HG02678 (cell line): ENCODE results near the gene SCGB3A1.

ENCODE experiments used
- ATAC-seq: cut with Tn5 transposase; IDR thresholded peaks from one replicate; pipeline ENCODE4 v1.9.1; 2021; ENCODE audit warnings: mild to moderate bottlenecking, moderate library complexity; ENCODE audit not compliant: unreplicated experiment

Gene SCGB3A1, protein sequence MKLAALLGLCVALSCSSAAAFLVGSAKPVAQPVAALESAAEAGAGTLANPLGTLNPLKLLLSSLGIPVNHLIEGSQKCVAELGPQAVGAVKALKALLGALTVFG

GRCh38 chr5:180591311-180591887, at the start of gene SCGB3A1:
SCGB3A1 (minus strand) TSS chr5:180591499; CDS start chr5:180591462, 37 bp downstream.
- no peak for ATAC-seq

GRCh38 chr5:180640611-180640860, 49.2 kb upstream of the SCGB3A1 start:
- ATAC-seq: no peak

GRCh38 chr5:180639741-180640610, 48.7 kb upstream of the SCGB3A1 start:
- ATAC-seq: no peak

DNA sequence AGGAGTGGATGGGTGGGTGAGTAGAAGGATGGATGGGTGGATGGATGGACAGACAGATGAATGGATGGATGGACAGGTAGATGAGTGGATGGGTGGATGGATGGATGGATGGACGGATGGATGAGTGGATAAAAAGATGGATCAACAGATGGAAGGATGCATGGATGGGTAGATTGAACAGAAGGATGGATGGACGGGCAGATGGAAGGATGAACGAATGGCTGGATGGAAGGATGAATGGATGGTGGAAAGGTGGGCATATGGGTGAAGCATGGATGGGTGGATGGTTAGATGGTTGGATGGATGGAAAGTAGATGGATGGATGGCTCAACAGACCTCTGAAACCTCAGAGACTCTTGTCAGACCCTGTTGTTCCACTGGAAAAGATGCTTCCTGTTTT, 48.0 kb upstream of the SCGB3A1 start:
- ATAC-seq: no peak

DNA sequence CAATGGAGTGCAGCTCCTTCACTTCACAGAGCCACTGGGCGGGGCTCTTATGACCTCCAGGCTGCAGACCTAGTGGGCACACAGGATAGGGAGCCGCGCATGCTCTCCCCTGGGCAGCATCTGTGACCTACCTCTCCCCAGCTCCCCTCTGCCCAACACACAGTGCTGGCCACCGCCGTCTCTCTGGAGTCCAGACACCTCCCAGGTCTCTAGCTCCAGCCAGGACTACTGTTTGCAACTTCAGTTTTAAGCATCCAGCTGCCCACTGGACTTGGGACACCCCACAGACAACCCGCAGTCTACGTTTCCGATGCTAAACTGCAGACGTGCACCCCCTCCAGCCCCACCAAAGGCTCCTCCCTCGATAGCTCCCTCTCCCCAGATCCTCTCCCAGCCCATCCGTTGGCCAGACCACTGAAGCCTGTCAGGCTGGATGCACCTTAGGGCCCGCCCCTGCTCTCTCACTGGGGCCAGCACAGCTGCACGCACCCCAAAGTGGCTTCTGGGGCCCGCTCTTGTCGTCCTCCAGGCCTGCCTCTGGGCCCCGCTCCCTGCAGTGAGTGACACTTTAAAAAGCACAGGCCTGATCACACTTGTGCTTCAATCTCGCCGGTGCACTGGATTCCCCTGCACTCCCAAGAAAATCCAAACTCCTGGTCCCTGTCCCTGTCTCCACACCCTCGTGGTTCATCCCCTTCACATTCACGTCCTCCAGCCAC, 46.8 kb upstream of the SCGB3A1 start:
- no peak for ATAC-seq

- no peak for ATAC-seq
These were observed 45.2 kb upstream of the SCGB3A1 start for GRCh38 chr5:180636403-180637075.

DNA sequence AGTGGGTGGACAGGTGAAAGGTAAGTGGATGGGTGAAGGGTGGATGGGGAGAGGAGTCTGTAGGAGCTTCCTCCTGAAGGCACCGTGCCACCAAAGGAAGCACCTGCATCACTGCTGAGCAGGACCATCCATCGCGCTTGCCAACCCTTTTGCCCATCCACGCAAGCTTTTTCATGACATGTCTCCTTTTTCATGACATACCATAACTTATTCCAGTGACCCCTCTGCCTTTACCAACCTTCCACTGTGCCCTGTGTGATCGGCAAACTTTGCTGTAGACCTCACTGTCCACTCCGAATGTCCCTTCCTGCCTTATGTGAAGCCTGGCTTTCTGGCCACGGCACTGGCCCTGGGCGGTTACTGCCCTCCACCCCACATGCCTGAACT, 44.7 kb upstream of the SCGB3A1 start:
- ATAC-seq: no peak

DNA sequence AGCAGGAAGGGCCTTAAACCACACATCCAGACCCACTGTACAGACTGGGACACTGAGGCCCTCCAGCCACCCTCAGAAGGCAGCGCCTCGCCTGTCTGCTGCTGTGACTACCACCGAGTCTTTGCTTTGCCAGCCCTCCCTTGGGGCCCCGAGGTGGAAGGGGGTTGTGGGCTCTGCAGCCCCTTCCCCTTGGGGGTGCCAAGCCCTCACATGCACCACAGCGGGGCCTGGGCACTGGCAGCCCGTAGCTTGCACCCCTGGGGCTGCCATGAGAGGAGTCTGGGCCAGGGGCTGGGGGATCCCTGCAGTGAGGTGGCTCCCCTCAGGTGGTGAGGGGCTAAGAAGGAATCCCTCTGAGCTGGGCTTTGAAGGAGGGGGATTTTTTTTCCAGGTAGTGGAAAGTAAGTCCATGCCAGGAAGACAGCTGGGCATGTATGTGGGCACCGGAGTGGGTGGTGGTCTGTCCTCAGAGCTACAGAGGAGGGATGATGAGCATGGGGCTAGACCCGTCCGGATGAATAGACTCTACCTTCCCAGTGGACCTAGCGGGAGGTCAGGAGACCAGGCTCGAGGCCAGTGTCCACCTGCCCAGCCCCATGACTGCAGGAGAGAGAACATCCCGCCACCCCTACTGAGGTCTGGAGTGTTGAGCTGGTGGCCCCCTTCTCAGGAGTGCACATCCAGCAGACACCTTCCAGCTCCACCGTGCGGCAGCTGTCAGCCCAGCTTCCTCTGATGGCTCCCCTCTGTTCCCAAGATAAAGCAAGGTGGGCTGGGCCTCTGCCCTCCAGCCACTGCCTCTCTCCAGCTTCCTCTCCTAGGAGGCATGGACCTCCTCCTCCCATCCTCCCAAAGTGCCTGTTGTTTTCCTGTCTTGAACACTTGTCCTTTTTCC, 42.2 kb upstream of the SCGB3A1 start:
- ATAC-seq: no peak

- no peak for ATAC-seq
These were observed 41.5 kb upstream of the SCGB3A1 start for GRCh38 chr5:180632768-180633167.

DNA sequence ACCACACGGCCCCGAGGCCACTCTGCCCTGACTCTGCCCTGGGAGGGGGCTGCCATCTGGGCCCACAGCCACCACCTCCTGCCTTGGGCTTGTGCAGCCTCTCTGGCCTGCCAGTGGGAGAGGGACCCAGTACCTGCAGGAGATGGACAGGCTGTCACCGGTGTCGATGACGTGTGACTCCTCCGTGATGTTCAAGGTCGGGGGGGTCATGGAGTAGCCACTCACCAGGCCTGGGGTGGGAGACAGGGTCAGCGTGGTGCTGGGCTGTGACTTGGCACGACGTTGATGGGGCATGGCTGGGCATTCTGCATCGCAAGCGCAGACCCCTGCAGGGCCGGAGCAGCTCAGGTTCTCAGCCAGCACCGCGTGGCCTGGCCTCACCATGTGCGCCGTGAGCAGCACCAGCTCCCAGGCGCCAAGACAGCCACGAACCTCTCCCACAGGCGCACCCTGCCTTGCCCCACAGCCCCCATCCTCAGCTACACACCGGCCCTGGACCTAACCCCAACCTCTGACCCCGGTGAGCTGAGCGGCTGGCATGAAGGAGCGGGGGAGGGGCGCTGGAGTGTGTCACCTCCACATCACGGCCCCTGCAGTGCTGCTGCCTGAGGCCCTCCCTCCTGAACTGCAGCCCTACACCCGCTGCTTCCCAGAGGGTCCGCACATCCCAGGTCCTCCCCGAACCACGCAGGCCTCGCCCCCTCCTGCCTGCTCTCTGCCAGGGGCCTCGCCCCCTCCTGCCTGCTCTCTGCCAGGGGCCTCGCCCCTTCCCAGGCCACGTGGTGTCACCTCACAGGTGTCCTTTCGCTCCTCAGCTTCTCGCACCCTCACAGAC, 40.5 kb upstream of the SCGB3A1 start:
- ATAC-seq: no peak

DNA sequence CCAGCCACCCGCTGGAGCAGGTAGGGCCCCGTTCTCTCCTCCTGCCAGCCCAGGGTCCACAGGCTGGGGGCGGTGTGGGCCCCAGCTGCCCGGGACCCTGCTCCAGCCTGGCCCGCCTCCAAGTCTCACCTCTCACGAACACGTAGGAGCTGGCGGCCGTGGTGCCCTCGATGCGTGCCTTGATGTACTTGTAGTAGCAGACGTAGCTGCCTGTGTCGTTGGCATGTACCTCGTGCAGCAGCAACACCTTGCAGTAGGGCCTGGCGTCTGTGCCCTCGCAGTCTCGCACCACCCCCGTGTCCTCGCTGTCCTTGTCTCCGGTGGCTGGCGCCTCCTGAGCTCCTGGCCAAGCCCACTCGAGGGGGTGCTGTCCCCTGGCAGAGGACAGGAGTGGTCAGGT, 39.1 kb upstream of the SCGB3A1 start:
- ATAC-seq: no peak

DNA sequence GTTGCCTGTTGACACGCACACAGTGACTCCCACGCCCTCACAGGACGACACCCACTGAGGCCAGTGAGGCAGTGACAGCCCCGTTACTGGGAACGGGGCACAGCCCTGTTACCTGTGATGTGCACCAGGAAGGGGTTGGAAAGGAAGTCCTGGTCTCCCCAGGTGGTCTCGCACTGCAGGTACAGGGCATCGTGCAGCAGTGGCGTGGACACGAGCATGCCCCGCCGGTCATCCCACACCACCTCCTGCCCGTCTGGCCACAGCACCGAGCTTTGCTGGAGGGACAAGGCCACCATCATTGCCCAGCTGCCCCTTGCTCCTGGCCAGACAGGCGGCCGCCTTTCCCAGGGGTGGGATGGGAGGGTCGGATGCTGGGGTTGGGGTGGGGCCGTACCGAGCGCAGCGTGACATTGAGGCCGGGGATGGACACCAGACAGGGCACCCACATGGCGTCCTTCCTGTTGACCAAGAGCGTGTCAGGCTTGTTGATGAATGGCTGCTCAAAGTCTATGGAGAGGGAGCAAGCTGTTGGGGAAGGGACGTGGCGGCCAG, 38.6 kb upstream of the SCGB3A1 start:
- no peak for ATAC-seq

DNA sequence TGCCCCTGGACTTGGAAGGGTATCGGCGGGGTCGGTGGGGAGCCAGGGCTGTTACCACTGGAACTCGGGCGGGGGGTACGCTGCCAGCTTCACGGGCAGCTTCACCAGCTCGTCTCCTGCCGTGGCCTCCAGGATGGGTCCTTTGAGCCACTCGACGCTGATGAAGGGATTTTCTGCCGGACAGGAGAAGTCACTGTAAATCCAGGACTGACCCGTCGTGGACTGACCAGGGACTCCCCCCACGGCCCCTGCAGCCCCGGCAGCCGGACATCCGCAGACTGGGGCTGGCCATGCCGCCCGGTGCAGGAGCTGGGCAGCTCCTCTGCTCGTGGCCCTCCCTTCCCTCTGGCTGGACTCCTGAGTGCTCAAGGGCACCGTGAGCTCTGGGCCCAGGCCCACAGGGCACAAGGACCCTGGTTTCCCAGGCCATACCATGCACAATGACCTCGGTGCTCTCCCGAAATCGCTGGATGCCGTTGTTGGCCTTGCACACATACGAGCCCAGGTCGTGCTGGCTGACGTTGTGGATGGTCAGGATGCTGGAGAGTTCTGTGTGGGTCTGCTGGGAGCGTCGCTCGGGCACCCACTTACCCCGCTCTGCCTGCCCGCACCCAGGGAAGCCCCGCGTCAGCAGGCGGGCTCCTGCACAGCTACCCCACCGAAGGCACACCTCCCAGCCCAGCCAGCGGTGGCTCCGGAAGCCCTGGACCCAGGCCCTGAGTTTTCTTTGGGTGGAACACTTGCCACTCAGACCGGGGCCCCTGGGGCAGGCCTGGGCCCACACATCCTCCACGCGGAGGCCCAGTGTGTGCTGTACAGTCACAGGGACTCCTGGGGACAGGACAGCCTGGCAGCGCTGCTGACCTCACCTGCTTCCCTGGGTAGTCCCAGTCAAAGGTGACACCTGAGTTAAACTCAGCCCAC, 37.8 kb upstream of the SCGB3A1 start:
- ATAC-seq: no peak

- no peak for ATAC-seq
These were observed 36.9 kb upstream of the SCGB3A1 start for GRCh38 chr5:180628211-180628610.

DNA sequence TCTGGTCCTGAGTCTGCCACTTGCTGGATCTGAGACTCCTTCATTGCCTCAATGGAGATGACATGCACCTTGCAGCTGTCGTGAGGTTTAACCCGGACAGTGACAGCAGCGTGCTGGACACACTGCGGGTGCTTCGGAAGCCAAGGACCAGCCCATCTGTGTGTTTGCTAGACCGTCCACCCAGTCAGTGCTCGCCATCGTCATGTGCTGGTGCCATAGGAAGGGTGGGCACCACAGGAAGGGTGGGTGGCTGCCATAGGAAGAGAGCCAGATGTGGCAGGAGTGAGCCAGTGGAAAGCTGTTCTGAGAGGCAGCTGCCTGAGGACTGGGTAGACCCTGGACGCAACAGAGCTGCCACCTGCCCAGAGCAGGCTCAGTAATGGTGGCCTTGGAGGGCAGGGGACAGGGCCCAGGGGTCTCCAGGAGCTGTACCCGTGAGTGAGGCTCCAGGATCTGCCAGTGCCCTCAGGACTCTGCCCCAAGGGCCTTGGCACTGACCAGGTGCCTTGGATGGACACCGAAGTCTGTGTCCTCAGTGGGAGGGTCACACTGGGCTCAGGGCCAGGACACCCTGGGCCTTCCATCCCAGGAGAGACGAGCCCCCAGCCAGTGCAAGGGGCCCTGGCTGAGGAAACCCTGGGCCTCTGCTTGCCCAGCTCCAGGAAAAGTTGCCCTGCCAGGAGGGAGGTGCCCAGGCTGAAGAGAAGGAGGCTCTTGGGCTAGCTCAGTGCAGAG, 36.3 kb upstream of the SCGB3A1 start:
- ATAC-seq: no peak

- no peak for ATAC-seq
These were observed 35.5 kb upstream of the SCGB3A1 start for GRCh38 chr5:180626661-180627385.
